Measurements from ENCODE around the gene KLHL35. TPM values are rescaled to one million over a fixed set of nuclear protein-coding genes. Genes with fewer than 3 reads are reported as not detected.
"Not testable (repeated sequence)": the region's sequence is repeated elsewhere in the genome, so short reads cannot be mapped to it uniquely, and the experiment has no call there.

KLHL35 gene
- total RNA-seq, 2 experiments from 2014 or later, result 0.44 to 0.55 TPM

GRCh38 chr11:75429902-75430713 lies 2.9 kb downstream of the KLHL35 start:
- ChIA-PET CTCF (interaction anchor here (0.8 to 1.7 kb wide), 7 partner anchors 10 to 102 kb away, joined by 3 to 5 read pairs (median 4); partner anchors contain the start of gene GDPD5), POLR2A (no interaction called here)

- ChIA-PET POLR2A (no interaction called here), CTCF (interaction anchor here (0.8 to 1.7 kb wide), 7 partner anchors 9 to 103 kb away, joined by 3 to 5 read pairs (median 4); partner anchors contain the start of gene GDPD5)
Observed at GRCh38 chr11:75429641-75429901, 3.4 kb downstream of the KLHL35 start.

GRCh38 chr11:75428989-75429640 lies 3.9 kb downstream of the KLHL35 start:
- CTCF ChIA-PET, result interaction anchor here (0.8 to 1.7 kb wide), 8 partner anchors 9 to 103 kb away, joined by 3 to 5 read pairs (median 4); partner anchors contain the start of gene GDPD5
- POLR2A ChIA-PET, result no interaction called here

GRCh38 chr11:75428281-75428724 lies 4.7 kb downstream of the KLHL35 start:
- POLR2A ChIA-PET, result no interaction called here
- CTCF ChIA-PET, result interaction anchor here (0.9 to 1.2 kb wide), 2 partner anchors 17 to 102 kb away, joined by 3 to 4 read pairs; no protein-coding TSS in a partner anchor

GRCh38 chr11:75427181-75427580 lies 5.8 kb downstream of the KLHL35 start:
- CTCF ChIA-PET, result interaction anchor here (1.2 to 1.5 kb wide), 2 partner anchors 18 to 99 kb away, joined by 4 read pairs; partner anchors contain the start of gene GDPD5

GRCh38 chr11:75426720-75427086 lies 6.3 kb downstream of the KLHL35 start:
- ChIA-PET CTCF (interaction anchor here (1.5 kb wide), 1 partner anchor 99 kb away, joined by 4 read pairs; the partner anchor contains the start of gene GDPD5), POLR2A (interaction anchor here (0.6 kb wide), 1 partner anchor 102 kb away, joined by 3 read pairs; no protein-coding TSS in a partner anchor)

More at GRCh38 chr11:75427181-75427580, 5.8 kb downstream of the KLHL35 start:
- POLR2A ChIA-PET, result interaction anchor here (0.6 kb wide), 1 partner anchor 101 kb away, joined by 3 read pairs; no protein-coding TSS in a partner anchor

- ChIA-PET CTCF (interaction anchor here (1.1 to 1.5 kb wide), 2 partner anchors 21 to 100 kb away, joined by 3 to 4 read pairs; partner anchors contain the start of gene GDPD5), POLR2A (interaction anchor here (0.7 kb wide), 1 partner anchor 24 kb away, joined by 3 read pairs; no protein-coding TSS in a partner anchor)
Observed at GRCh38 chr11:75425422-75425821, 7.6 kb downstream of the KLHL35 start.

GRCh38 chr11:75424396-75424795 lies 8.6 kb downstream of the KLHL35 start:
- ChIA-PET POLR2A (no interaction called here), CTCF (no interaction called here)

- CTCF ChIA-PET, result no interaction called here
- POLR2A ChIA-PET, result interaction anchor here (0.8 kb wide), 1 partner anchor 13 kb away, joined by 3 read pairs; no protein-coding TSS in a partner anchor
Observed at GRCh38 chr11:75423721-75424120, 9.3 kb downstream of the KLHL35 start.

GRCh38 chr11:75422248-75423231 lies 10.5 kb downstream of the KLHL35 start:
- POLR2A ChIA-PET, result no interaction called here
- CTCF ChIA-PET, result no interaction called here

GRCh38 chr11:75421902-75422247 lies 11.1 kb downstream of the KLHL35 start:
- ChIA-PET CTCF (no interaction called here), POLR2A (no interaction called here)

GRCh38 chr11:75421035-75421602 lies 11.9 kb downstream of the KLHL35 start:
- ChIA-PET POLR2A (no interaction called here), CTCF (no interaction called here)

- POLR2A ChIA-PET, result interaction anchor here (0.6 kb wide), 1 partner anchor 22 kb away, joined by 9 read pairs; no protein-coding TSS in a partner anchor
- CTCF ChIA-PET, result interaction anchor here (1.1 kb wide), 1 partner anchor 9 kb away, joined by 3 read pairs; no protein-coding TSS in a partner anchor
Observed at GRCh38 chr11:75420224-75421034, 12.6 kb downstream of the KLHL35 start.

- ChIA-PET POLR2A (no interaction called here), CTCF (no interaction called here)
Observed at GRCh38 chr11:75413864-75414263, 19.1 kb downstream of the KLHL35 start.

GRCh38 chr11:75413146-75413545 lies 19.9 kb downstream of the KLHL35 start:
- CTCF ChIA-PET, result not testable (repeated sequence)

GRCh38 chr11:75409971-75410370 lies 23.0 kb downstream of the KLHL35 start:
- CTCF ChIA-PET, POLR2A ChIA-PET: not testable (repeated sequence)

More at GRCh38 chr11:75413146-75413545, 19.9 kb downstream of the KLHL35 start:
- POLR2A ChIA-PET, result not testable (repeated sequence)

- ChIA-PET POLR2A (interaction anchor here (1.5 kb wide), 1 partner anchor 9 kb away, joined by 5 read pairs; no protein-coding TSS in a partner anchor), CTCF (interaction anchor here (1.4 to 1.8 kb wide), 2 partner anchors 9 to 21 kb away, joined by 3 to 4 read pairs; no protein-coding TSS in a partner anchor)
Observed at GRCh38 chr11:75408957-75409219, 24.1 kb downstream of the KLHL35 start.

GRCh38 chr11:75406338-75406777 lies 26.6 kb downstream of the KLHL35 start:
- ChIA-PET POLR2A (interaction anchor here (0.6 kb wide), 2 partner anchors 51 to 1031 kb away, joined by 3 read pairs; no protein-coding TSS in a partner anchor), CTCF (no interaction called here)

All from activated CD8-positive, alpha-beta memory T cell treated with anti-CD3 and anti-CD28 coated beads for 36 hours (primary cell).